Choroid plexus epithelial cell (primary cell): ENCODE measurements around the gene TMEM158.
A peak's percentile ranks its signal among the peaks of the same experiment; 100 is the strongest.

ENCODE experiments used
- DNase-seq: peaks from one replicate; pipeline ENCODE4 v3.0.0-alpha.2; 2010; ENCODE audit warnings: low read depth
- H3K4me3 ChIP-seq: 2 replicates; pipeline ENCODE4 v1.5.1; 2011; ENCODE audit warnings: low read depth, mild to moderate bottlenecking, control low read depth, low read length, moderate library complexity
- TF ChIP-seq, protein P1 (sequence below): conservative IDR thresholded peaks from 2 replicates; pipeline ENCODE4 v1.5.1; 2011; ENCODE audit warnings: low read depth, mild to moderate bottlenecking, control low read depth, inconsistent platforms, low read length, moderate library complexity

TMEM158 gene

DNA sequence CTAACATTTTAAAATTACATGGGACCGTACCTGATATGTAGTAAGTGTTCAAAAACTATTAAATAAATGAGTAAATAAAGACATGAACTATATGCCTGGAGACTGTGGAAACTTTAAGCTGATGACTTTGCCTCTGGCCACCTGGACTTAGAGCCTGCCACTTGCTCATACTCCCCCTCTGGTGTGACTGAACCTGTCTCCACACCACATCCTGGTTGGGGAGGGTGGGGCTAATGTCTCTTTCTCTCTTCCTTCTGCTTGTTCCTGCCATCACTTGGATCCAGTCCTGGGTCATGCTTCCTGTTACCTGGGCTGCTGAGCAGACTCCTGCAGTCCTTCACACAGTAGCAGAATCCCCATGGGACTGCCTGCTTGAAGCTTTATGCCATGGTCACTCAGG is 8.2 kb upstream of the TMEM158 start:
- DNase-seq, result no peak
- TF ChIP-seq, protein P1, sequence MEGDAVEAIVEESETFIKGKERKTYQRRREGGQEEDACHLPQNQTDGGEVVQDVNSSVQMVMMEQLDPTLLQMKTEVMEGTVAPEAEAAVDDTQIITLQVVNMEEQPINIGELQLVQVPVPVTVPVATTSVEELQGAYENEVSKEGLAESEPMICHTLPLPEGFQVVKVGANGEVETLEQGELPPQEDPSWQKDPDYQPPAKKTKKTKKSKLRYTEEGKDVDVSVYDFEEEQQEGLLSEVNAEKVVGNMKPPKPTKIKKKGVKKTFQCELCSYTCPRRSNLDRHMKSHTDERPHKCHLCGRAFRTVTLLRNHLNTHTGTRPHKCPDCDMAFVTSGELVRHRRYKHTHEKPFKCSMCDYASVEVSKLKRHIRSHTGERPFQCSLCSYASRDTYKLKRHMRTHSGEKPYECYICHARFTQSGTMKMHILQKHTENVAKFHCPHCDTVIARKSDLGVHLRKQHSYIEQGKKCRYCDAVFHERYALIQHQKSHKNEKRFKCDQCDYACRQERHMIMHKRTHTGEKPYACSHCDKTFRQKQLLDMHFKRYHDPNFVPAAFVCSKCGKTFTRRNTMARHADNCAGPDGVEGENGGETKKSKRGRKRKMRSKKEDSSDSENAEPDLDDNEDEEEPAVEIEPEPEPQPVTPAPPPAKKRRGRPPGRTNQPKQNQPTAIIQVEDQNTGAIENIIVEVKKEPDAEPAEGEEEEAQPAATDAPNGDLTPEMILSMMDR, result no peak
- H3K4me3 ChIP-seq, result no peak overlapping the region

DNA sequence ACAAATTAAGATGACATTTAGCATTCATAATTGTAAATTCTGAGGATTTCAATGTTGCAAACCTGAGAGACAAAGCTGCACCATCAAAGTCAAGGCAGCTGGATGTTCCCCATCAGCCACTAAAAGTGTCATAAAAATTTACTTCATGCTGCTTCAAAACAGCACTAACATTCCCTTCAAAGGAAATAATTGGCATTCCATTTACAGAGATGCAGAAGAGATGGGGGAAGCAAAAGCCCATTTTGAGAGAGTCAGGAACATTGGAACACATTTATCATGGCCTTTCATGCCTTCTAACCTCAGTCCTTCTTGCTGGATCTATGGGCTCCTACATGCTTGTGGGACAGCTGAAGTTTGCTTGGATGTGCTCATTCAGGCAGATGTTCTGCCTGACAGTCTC is 6.4 kb upstream of the TMEM158 start:
- TF ChIP-seq, protein P1, result no peak
- H3K4me3 ChIP-seq, result no peak overlapping the region
- DNase-seq, result no peak

DNA sequence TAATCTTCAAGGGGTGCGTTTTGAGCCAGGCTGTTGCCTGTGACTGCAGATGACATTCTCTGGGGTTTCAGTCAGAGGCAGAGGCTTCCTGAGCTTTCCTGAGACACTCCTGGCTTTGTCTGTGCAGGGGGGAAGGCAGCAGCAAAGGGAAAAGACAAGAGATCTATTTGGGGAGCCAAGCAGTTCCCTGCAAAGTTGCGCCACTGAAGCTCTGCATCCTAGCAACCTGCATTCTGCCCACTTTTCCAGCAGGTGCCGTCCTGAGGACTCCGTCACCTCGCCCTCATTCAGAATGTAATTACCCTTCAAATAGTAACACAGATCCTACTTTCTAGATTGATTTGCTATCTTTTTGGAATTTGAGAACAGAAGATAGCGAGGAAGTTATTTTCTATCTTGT is 1.9 kb upstream of the TMEM158 start:
- TF ChIP-seq, protein P1, result no peak
- no peak overlapping the region for H3K4me3 ChIP-seq
- no peak for DNase-seq

DNA sequence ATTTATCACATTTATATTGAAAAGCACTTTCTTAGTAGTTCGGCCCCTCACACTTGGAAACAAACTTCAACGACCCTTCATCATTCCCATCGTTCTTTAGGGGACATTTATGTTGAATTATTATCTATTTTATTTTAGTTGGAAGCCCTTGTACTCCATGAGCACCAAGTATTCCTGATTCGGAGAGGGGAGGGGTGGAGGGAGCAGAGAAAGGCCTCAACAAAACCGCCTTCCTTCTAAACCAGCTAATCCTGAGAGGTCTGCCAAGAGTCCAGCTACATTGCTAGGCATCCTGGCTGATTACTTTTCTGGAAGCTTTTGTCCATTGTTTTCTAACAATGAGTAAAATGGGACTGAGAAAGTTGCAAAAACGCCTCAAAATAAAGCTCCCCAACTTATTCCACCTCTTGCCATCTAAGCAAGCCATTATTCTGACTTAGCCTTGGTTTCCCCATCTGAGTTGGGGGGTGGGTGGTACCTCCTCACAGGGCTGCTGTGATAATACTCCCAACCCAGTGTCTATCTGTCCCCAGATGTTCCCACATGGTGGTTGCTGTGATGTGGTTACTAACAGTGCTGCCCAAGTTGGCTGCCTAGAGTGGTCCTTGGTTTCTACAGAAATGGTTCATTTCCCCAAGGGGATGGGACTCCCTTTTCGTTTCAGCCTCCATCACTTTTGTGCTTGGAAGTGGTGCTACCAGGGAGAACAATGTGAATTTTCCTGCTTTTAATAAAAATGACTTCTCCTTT is 1.2 kb upstream of the TMEM158 start:
- no peak for DNase-seq
- H3K4me3 ChIP-seq, result no peak overlapping the region
- TF ChIP-seq, protein P1, result no peak

DNA sequence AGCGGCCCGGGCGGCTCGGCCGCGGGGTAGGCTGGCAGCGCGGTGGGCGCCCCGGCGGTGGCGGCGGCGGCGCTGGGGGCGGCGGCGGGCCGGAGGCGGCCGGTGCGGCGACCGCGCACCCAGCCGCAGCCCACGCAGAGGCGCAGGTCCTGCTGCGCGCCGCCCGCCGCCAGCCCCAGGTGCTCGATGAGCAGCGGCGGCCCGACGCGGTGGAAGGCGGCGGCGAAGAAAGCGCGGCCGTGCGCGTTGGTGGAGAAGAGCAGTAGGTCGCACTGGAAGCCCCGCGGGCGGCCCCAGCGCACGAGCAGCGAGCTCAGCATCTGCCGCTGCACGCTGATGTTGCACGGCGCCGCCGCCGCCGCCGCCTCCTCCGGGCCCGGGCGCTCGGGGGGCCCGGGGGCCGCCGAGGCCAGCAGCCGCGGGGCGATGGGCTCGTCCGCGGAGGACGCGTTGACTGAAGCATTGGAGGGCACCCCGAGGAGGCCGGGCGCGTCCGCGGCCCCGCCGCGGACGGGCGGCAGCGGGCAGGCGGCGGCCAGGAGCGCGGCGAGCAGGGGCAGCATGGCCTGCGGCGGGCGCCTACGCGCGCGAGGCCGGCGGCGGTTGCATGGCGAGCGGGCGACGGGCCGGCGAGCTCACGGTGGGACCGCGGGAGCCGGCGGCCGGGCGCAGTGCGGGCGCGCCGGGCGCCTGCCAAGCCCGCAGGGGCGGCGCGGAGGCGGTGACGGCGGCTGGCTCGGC is 452 bp downstream of the TMEM158 start:
- TF ChIP-seq, protein P1, result no peak
- H3K4me3 ChIP-seq, result peak overlapping the region; percentile 67
- DNase-seq, result peak; percentile 46

DNA sequence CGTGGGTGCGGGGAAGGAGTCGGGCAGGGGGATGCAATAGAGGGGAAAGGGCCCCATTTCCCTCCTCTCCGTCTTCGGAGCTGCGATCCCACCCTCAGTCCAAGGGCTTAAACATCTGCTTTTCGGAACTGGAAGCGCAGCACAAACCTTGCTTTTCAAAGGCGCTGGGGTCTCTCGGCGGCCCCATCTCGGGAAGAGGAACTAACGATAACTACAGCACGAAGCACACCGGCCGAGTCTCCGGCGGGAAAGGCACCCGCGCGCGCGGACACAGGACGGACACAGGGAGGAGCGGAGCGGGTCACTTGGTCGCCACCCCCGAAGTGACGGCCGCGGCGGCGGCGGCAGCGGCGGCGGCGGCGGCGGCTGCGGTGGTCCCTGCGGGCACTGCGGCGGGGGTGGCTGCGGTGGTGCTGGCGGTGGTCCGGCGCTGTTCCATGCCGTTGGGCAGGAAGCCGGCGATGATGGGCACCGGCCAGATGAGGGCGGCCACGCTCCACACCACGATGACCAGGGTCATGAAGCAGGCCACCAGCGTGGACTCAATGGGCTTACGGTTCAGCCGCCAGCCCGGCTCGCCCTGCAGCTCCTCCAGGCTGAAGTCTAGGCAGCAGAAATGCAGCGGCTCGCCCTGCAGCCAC is 1.1 kb downstream of the TMEM158 start:
- TF ChIP-seq, protein P1, result peak; percentile 70
- peak overlapping the region; percentile 67 for H3K4me3 ChIP-seq
- DNase-seq, result peak; percentile 83
